Hepatocyte (in vitro differentiated cells): ENCODE results near the gene ACAN.

Experiments used
- EZH2 ChIP-seq: fragments of 200-600 bp; sonication (generic); IDR thresholded peaks from 2 replicates; pipeline ENCODE4 v1.6.1; 2016; ENCODE audit warnings: antibody characterized with exemption, mild to moderate bottlenecking, borderline replicate concordance
- EZH2phosphoT487 ChIP-seq: fragments of 200-600 bp; sonication (generic); IDR thresholded peaks from one replicate; pipeline ENCODE4 v1.6.1; 2018; ENCODE audit warnings: antibody characterized with exemption, mild to moderate bottlenecking, low read depth, moderate library complexity; ENCODE audit not compliant: unreplicated experiment, severe bottlenecking
- TF ChIP-seq, protein P1 (sequence below): fragments of 200-600 bp; sonication (generic); IDR thresholded peaks from 2 replicates; pipeline ENCODE4 v1.5.1; 2016; ENCODE audit warnings: antibody characterized with exemption, mild to moderate bottlenecking; ENCODE audit not compliant: poor library complexity

DNA sequence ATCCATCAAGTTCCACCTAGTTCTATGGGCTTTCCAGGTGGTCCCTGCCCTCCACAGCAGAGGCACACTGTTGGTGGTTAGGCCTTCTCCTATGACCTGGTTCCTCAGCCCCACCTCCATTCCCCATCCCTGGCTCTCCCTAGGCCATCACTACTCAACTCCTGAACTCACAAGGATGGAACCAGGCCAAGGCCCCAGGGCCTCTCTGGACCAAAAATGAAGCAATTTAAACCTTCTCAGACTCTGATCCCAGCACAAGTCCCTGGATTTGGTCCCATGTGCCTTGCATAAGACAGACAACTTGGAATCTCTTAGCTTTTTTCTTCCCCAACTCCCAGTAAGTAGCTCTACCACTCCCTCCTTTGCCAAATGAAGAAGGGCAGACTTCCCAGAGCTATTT is 14.4 kb upstream of the ACAN start:
- TF ChIP-seq, protein P1, sequence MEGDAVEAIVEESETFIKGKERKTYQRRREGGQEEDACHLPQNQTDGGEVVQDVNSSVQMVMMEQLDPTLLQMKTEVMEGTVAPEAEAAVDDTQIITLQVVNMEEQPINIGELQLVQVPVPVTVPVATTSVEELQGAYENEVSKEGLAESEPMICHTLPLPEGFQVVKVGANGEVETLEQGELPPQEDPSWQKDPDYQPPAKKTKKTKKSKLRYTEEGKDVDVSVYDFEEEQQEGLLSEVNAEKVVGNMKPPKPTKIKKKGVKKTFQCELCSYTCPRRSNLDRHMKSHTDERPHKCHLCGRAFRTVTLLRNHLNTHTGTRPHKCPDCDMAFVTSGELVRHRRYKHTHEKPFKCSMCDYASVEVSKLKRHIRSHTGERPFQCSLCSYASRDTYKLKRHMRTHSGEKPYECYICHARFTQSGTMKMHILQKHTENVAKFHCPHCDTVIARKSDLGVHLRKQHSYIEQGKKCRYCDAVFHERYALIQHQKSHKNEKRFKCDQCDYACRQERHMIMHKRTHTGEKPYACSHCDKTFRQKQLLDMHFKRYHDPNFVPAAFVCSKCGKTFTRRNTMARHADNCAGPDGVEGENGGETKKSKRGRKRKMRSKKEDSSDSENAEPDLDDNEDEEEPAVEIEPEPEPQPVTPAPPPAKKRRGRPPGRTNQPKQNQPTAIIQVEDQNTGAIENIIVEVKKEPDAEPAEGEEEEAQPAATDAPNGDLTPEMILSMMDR: no peak
- TF ChIP-seq EZH2phosphoT487 (no peak), EZH2 (no peak)
